GM21717 (cell line): ENCODE results near the gene FOXO3.
A peak's percentile ranks its signal among the peaks of the same experiment; 100 is the strongest.
"Not testable (repeated sequence)": the region's sequence is repeated elsewhere in the genome, so short reads cannot be mapped to it uniquely, and the experiment has no call there.

ENCODE experiments used
- ATAC-seq: cut with Tn5 transposase; IDR thresholded peaks from one replicate; pipeline ENCODE4 v1.9.1; 2021; ENCODE audit warnings: mild to moderate bottlenecking, moderate library complexity; ENCODE audit not compliant: unreplicated experiment

Gene FOXO3

DNA sequence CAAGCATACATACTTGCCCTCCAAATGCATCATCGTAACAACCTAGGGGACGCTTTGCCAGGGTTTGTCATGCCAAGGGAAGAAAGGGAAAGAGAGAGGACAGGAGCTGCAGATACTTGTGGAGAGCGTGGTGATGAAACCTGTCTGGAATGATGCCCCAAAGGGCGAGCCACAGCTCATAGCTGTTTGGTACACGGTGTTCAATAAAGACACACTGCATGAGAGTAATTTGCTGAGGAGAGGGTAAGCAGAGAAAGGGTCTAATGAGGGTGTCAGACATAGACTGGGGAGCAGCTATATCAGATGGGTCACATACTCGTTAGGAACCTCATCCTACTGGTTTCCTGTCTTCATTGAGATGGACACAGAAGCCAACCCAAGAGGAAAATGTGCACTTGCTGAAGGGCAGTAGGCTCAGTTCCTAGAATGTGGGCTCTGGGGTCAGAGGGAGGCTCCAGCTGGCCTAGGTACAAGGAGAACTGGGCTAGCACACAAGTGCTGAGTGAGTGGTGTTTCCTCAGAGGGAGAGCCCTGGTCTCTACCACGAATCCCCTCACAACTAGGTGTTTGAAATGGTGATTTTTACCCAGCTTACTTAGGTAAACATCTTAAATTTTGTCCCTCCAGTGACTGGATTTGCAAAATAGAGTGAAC lies 5.2 kb upstream of the FOXO3 start:
- ATAC-seq: no peak

GRCh38 chr6:108556250-108556649 lies 4.5 kb upstream of the FOXO3 start:
- ATAC-seq: no peak

GRCh38 chr6:108556866-108557493 lies 3.7 kb upstream of the FOXO3 start:
- no peak for ATAC-seq

GRCh38 chr6:108557494-108558371 lies 3.0 kb upstream of the FOXO3 start:
- no peak for ATAC-seq

GRCh38 chr6:108558372-108559096 lies 2.2 kb upstream of the FOXO3 start:
- peak; percentile 42 for ATAC-seq

DNA sequence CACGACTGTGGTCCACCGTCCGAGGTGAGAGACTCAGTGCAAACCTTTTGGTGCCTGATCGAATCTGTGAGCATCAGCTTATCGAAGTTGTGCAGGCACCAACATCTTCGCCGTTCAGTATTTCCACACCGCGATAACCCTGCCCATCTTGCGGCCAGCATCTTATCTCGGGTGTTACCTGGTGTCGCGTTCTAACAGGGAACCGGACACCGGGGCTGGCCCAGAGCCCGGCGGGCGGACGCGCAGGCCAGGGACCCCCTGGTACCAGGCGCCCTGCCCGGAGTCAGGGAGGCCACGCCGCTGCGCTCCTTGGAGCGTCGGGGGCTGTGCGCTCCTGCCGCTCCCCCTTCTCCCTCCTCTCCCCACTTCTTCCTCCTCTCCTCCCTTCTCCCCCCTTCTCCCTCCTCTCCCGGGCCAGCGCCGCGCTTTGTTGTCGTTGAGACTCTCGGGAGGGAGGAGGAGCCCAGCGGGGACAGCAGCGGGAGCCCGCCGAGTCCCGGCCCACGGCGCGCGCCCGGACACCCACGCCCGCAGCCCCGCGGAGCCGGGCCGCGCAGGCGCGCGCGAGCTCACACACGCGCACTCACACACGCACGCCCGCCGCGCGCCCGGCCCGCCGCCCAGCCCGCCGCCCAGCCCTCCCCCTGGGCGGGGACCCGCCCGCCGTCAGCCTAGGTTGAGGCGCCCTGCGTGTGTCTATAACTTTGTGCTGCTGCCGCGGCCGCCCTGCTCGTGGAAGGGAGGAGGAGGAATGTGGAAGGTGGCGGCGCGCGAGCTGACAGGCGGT lies 1.4 kb upstream of the FOXO3 start:
- peak; percentile 35 for ATAC-seq

DNA sequence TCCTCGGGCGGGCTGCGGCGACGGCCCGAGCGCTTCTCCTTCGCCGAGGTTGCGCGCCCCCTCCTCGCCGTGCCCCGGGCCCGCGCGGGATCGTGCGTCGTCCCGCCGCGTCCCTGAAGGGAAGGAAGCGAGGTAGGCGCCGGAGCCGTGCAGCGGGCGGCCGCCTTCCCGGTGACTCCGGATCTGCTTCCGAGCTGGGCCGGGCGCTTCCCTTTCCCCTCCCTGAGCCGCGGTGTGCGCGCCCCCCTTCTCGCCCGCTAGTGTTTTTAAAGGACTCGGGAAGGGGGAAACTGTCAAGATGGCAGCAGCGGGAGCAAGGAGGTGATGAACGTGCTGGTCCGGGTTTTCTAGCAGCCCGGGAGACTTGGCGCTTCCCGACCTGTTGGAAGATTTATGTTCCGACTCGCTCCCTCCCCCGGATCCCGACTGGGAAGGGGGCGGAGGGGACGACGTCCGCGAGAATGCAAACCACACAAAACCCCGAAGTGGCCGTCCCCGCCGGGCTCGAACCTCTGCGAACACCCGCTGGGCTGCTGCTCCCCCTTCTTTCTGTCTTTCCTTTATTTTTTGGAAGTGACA lies 744 bp upstream of the FOXO3 start:
- peak; percentile 1 for ATAC-seq

DNA sequence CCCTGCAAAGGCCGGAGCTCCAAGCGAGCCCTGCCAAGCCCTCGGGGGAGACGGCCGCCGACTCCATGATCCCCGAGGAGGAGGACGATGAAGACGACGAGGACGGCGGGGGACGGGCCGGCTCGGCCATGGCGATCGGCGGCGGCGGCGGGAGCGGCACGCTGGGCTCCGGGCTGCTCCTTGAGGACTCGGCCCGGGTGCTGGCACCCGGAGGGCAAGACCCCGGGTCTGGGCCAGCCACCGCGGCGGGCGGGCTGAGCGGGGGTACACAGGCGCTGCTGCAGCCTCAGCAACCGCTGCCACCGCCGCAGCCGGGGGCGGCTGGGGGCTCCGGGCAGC lies 561 bp downstream of the FOXO3 start:
- ATAC-seq: not testable (repeated sequence)

GRCh38 chr6:108561742-108562502 lies 1.2 kb downstream of the FOXO3 start:
- no peak for ATAC-seq

- ATAC-seq: no peak
Observed at GRCh38 chr6:108562503-108562993, 1.8 kb downstream of the FOXO3 start.

DNA sequence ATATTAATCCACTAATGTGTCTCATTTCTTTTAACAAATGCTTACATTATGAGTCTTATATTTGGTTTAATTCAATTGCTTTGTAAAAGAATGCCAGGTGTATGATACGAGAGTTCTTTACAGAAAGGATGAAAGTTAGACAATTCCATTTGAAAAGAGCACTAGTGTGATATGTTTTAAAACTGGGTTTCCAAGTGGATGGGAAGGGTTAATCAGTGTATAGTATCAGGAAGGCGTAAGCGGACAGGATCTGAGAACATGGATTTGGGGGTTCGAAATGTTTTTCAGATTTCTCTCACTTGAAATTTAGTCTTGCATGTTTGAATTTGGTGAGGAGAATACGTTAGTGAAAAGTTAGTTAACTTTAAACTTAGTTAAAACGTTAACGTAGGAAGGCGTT lies 2.6 kb downstream of the FOXO3 start:
- no peak for ATAC-seq

GRCh38 chr6:108564178-108564577 lies 3.5 kb downstream of the FOXO3 start:
- no peak for ATAC-seq

DNA sequence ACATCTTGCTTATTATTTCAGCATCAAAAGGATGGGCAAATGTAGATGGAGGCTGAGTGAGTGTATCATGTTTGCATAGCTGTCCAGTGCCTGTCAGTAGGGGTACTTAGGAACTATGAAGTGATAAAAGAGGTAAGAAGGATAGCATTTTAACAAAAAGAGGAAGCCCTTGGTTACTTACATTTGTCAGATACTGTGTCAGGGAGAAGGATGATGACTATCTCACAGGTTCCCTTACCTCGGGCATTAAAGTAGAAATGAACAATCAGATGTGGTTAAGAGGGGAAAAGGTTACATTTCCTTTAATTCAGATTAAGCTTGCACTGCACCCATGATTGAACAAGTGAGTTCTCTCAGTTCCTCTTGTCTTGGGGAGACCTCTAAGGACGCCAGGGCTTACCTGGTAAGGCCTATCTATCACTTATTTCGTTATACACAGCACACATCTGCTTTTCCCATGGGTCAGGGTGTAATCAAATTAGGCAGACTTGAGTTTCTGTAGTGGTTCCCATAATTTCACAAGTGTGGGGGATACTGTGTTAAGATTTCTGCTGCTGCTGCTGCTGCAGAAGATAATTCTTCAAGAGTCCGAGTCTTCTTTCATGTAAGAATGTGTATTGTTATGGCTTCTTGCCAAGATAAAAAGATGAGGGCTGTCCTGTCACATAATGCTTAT lies 4.5 kb downstream of the FOXO3 start:
- ATAC-seq: peak; percentile 54

- peak; percentile 37 for ATAC-seq
Observed at GRCh38 chr6:108565893-108566292, 5.2 kb downstream of the FOXO3 start.

GRCh38 chr6:108566406-108566805 lies 5.7 kb downstream of the FOXO3 start:
- no peak for ATAC-seq

- no peak for ATAC-seq
Observed at GRCh38 chr6:108568101-108568500, 7.4 kb downstream of the FOXO3 start.

DNA sequence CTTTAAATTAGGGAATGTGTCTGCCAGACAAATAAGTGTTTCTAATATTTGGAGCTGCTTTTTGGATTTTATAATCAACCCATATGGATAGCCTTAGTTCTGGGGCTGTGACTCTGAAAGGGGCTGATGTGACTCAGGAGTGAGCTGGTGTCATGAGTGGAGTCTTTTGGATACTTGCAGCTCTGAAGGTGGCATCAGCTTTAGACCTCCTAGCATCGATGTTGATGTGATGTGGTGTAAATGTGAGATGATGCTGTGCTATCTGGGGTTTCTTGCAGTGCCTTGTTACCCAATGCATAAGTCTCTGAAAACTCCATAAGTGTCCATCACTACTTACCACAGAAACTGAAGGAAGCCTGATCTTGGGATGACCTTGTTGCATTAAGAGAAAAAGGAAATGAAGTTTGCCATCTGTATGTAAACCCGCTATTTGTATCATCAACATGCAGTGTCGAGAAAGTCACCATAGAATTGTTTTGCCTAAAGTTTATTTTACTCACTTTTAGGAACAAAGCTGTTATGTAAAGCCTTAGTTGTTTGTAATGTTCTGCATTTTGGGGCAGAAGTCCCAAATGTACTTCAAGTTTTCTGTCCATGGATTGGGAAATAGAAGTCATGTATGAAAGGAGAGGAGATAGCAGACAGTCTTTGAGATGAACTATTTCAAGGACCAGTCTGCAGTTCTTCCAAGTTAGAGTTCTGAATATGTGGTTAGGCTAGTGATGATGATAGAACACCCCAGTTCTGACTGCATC lies 8.0 kb downstream of the FOXO3 start:
- no peak for ATAC-seq

DNA sequence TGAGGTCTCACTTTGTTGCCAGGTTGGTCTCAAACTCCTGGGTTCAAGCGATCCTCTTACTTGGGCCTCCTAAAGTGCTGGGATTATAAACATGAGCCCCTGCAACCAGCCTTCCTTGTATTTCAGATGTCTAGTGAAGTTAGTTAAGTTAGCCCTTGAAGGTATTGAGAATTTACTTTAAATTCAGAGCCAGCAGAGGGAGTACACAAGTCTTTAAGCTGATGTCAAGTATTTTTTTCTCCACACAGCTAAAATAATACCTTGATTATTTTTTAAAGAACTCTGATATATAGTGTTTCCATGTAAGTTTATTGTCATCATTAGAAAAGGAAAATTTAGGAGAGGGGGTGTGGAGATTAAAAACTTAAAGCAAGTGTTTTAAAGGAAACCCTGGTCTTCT lies 9.8 kb downstream of the FOXO3 start:
- ATAC-seq: no peak
